Right renal cortex interstitium (tissue), 3 donors: ENCODE data around the gene DNM2. TPM values are rescaled to one million over a fixed set of nuclear protein-coding genes. Genes with fewer than 3 reads are reported as not detected.
"Not testable (repeated sequence)": the region's sequence is repeated elsewhere in the genome, so short reads cannot be mapped to it uniquely, and the experiment has no call there.

Experiments used
- DNase-seq, 3 donors: peaks; one replicate each; pipeline ENCODE4 v3.0.0-alpha.2; 2013; ENCODE audit warnings: low read depth in 3 of 3, low spot score in 2 of 3
- polyA plus RNA-seq, 3 donors: library from polyadenylated mRNA; unstranded; fragments of 120-200 nt; gene quantifications; one replicate each; pipeline ENCODE4 v1.2.1, GENCODE V29; 2013; ENCODE audit not compliant: insufficient read length in 3 of 3

DNM2 gene
- polyA plus RNA-seq, 3 donors: 119 to 129 (median 126) TPM

DNA sequence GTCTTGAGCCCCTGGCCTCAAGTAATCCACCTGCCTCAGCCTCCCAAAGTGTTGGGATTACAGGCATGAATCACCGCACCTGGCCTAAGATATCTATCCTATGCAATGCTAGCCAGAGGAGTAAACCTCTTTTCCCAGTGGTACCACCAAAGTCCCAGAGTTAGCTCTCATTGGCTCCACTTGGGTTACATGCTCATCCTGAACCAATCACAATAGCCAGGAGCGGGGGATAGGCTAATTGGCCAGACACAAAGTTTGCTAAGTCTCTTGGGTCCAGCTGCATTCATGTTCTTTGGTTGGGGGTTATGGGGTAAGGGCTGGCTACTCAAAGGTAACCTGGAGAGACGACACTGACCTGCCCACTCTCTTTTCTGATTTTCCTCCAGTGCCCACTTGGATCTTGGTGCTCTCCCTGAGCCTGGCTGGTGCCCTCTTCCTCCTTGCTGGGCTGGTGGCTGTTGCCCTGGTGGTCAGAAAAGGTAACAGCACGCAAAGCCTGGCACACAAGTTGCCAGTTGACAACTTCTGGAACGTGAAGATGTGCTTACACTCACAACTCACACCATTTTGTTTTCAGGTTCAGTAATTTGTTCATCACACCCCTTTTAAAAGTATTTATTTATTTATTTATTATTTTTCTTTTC lies 138.1 kb downstream of the DNM2 start:
- DNase-seq: no peak

DNA sequence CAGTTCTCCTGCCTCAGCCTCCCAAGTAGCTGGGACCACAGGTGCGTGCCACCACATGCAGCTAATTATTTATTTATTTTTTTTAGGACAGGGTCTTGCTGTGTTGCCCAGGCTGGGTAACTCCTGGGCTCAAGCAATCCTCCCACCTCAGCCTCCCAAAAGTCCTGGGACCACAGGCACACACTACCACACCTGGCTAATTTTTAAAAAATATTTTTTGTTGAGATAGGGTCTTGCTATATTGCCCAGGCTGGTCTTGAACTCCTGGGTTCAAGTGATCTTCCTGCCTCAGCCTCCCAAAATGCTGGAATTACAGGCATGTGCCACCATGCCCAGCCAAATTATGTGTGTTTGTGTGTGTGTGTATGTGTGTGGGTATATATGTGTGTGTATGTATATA lies 139.0 kb downstream of the DNM2 start:
- DNase-seq: not testable (repeated sequence)

DNA sequence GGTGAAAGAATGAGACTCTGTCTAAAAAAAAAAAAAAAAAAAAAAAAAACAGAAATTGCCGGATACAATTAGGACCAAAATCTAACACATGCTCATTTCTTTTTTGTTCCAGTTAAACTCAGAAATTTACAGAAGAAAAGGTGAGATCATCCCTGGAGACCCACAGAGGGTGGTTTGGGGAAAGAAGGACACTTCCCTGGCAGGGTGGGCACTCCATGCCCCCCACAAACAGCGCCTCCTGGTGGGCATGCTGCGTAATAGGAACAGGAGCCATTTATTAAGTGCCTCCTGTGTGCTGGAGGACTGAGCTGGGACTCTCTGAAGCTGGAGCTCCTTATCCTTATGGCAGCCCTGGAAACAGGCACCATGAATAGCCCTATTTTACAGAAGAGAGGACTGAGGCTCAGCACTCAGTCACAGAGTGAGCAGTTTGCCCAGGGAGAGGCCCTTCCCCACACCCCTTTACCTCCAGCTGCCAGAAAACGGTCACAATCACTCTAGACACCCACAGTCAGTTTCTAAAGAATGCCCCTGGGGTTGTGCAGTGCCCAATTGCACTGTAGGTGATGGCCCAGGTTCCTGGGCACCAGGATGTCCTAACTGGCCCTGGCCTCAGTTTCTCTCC lies 140.4 kb downstream of the DNM2 start:
- no peak for DNase-seq

DNA sequence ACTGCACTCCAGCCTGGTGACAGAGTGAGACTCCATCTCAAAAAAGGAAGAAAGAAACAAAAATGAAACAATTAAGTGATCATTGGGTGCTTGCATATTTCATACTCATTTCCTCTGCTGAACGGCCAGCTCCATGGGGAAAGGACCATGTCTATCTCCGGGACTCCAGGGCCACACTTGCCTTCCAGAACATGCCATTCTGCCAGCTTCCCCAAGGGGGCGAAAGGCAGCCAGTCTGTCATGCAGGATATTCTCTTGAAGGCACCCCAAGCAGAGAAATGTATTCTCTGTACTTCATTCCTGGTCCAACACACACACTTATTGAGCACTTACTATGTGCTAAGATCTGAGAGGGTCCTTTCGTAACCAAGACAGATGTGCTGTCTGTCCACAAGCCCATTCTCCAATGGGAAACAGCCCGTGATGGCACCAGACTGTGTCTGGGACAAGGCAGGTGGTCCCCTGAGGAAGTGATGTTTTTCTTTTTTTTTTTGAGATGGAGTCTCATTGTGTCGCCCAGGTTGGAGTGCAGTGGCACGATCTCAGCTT lies 143.3 kb downstream of the DNM2 start:
- no peak for DNase-seq

DNA sequence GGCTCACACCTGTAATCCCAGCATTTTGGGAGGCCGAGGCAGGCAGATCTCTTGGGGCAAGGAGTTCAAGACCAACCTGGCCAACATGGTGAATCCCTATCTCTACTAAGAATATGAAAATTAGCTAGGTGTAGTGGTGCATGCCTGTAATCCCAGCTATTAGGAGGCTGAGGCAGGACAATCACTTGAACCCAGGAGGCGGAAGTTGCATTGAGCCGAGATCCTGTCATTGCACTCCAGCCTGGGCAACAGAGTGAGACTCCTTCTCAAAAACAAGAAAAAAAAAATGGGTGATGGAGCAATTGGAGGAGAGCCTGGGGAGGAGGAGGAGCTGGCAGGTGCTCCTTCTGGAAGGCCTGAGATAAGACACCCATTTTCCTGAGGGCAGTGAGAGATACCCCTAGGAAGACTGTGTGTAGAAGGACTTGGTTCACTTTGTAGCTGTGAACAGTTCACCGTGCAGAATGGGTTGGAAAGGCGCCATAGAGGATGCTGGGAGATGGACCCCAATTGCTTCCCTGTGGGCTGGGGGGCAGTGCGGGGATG lies 144.8 kb downstream of the DNM2 start:
- no peak for DNase-seq

DNA sequence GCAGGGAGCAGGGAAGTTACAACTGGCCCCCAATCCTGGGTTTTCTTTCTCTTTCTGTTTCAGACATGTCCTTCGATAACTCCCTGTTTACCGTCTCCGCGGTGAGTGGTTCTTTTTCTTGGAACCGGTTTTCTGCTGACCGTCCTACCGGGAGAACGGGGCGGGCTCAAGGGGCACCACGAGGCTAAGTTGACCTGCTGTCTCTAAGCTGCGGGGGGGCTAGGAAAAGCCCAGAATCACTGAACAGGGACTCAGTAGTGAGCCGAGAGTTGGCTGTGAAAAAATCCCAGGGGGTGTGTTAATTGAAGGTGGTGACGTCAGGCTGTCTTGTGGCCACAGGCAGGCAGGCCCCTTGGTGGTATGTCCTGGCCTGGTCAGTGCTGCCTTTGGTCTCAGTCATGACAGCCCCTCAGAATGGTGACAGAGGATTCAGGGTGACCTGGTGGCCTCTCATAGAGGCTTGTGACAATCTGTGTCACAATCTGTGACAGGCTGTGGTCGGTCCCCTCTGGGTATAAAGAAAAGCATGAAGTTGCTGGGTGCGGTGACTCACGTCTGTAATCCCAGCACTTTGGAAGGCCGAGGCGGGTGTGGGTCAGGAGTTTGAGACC lies 145.3 kb downstream of the DNM2 start:
- DNase-seq: no peak

DNA sequence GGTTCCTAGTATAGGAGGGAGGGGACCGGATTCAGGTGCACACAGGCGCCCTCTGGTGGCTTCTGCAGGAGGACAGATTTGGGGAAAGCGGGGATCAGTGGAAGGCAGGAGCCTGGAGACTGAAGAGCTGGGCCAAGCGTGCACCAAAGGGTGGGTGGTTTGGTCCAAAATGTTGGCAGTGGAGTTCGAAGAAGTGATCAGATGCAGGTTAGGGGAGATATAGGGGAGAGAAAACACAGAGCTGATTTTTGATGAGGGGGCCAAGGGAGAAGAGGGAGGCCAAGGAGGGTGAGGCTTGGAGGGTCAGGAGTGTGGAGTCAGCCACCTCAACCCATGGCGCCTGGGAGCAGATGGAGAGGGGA lies 146.6 kb downstream of the DNM2 start:
- DNase-seq: peak; percentile 52 to 63 (median 62)

DNA sequence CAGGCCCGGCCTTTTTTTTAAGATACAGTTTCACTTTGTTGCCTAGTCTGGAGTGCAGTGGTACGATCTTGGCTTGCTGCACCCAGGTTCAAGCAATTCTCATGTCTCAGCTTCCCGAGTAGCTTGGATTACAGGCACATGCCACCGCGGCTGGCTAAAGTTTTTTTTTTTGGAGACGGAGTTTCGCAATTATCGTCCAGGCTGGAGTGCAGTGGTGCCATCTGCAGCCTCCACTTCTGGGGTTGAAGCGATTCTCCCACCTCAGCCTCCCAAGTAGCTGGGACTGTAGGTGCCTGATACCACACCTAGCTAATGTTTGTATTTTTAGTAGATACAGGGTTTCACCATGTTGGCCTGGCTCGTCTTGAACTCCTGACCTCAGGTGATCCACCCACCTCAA lies 148.6 kb downstream of the DNM2 start:
- DNase-seq: no peak

DNA sequence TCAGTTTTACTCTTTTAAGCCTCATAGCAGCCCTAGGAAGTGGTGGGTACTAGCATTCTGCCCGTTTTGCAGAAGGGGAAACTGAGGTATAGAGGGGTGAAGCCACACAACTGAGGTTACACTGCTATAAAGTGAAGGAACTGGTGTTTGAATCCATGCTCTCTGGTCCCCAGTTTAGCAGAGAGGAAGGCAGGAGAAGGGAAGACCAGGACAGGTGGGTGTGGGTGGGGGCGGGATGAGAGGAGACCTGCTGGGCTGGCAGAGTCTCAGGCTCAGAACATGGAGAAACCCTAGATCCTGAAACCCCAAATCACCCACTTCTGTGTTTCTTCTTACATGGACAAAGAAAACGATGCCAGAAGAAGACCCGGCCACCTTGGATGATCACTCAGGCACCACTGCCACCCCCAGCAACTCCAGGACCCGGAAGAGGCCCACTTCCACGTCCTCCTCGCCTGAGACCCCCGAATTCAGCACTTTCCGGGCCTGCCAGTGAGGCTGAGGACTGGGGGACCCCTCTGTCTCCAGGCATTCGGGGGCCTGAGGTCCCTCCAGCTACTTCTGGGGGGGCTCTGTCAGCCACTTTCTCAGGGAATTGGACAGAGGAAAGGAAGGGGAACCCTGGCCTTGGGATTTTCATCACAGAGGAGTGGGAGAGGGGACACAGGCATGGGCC lies 151.1 kb downstream of the DNM2 start:
- no peak for DNase-seq

DNA sequence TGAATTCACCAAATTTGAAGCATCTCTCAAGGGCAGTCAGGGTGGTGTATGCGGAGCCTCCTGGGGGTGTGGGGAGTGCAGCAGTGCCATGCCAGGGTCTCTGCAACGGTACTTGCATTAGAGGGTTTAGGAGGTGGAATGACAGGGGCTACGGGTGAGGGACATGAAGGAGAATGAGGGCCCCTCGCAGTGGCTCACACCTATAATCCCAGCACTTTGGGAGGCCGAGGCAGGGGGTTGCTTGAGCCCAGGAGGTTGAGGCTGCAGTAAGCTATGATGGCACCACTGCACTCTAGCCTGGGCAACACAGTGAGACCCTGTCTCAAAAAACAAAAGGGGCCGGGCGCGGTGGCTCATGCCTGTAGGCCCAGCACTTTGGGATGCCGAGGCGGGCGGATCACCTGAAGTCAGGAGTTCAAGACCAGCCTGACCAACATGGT lies 152.0 kb downstream of the DNM2 start:
- DNase-seq: not testable (repeated sequence)

DNA sequence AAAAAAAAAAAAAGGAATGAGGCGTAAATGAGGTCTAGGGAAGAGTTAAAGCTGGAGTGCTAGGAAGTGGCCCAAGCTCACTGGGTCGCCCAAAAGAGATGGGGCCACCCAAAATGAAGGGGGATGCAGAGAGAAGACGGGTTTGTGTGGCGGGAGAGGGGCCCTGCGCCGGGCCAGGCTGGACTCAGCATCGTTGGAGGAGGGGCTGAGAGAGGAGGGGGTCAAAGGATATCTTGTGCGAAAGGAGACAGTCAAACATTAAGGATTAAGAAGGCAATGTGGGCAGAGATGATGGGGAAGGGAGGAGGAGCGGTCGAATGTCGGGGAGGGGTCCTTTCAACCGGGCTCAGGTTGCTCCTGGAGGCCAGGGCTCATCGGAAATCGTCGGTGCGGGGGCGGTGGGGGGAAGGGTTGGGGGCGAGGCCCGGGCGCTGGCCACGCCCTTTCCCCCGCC lies 152.6 kb downstream of the DNM2 start:
- no peak for DNase-seq

DNA sequence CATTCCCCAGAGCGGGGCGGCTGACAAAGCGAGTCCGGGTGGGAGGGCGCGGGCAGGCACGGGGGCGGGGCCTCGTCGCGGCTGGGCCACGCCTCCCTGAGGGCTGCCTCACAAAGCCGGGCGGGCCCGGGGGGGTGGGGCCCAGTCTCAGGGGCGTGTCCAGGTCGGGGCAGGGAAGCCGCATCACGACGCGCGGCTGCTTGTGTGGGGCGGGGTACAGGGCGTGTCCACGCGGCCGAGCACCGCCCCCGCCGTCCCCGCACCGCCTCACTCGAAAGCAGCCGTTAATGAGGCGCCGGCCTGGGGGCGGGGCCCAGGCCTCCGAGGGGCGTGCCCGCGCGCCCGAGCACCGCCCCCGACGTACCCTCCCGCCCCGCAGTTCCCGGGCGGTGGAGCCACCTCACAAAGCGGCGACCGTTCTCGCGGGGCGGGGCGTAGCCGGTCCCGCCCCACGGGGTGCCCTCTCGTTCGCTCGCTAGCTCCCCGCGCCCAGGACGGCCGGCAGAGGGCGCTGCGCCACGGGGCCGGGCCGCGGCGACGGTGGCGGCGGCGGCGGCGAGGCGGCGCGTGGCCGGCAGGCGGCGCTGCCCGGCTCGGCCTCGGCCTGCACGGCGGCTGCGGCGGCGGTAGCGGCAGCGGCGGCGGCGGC lies 153.2 kb downstream of the DNM2 start, which contains the start of gene CARM1:
TSS of gene CARM1 (plus strand) at position 599 of the 649 bp plus-strand sequence. CDS start 150 bp downstream, outside the sequence.
- DNase-seq: peak; percentile 83 to 94 (median 94)

DNA sequence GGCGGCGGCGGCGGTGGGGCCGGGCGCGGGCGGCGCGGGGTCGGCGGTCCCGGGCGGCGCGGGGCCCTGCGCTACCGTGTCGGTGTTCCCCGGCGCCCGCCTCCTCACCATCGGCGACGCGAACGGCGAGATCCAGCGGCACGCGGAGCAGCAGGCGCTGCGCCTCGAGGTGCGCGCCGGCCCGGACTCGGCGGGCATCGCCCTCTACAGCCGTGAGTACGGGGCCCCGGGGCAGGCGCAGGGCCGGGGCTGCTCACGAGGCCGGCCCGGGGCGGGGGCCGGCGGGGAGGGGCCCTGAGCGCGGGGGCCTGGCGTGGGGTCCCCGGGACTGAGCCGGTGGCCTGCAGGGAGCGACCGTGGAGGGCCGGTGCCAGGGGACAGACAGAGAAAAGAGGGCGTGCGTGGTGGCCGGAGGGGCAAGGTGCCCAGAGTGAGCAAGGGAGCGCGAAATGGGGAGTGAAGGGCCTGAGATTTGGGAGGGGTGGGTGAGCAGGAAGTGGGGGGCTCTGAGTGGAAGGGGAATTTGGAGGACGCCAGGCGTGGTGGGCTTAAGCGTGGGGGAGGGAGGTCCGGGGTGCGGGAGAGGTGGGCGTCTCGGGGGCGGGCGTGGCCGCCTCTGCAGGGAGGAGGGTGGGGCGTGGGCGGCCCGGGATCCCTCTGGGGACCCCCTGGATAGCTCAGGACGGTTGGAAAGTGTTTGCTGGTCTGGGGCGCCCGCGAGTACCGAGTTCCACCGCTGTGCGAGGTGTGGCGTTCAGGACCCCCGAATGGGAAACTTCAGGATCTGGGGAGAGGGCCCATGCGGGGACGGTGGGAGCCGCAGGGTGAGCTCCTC lies 154.0 kb downstream of the DNM2 start:
- DNase-seq: no peak

DNA sequence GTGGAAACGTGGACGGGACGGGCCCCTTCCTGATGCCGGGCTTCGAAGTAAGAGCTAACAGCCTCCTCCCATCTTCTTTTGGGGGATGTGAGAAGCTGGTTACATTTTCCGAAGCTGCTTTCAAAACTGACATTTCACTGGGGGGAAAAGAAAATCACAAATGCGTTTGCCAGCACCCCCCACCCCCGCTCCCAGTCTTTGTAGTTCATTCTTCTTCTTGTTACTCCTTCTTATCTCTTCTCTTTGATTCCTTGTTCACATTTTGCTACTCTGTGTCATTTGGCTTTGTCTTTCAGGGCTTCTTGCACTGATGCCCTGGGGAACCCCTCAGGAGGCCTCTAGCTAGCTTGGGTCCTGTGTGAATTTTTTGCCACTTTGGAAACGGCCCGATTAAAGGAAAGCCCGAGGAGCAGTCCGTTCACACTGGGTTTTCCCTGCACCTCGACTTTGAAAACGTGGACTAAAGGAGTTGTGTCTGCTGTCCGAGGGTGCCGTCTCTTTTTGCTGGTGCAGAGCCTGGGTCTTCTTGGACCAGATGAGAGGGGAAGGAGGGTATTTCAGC lies 154.7 kb downstream of the DNM2 start:
- no peak for DNase-seq

DNA sequence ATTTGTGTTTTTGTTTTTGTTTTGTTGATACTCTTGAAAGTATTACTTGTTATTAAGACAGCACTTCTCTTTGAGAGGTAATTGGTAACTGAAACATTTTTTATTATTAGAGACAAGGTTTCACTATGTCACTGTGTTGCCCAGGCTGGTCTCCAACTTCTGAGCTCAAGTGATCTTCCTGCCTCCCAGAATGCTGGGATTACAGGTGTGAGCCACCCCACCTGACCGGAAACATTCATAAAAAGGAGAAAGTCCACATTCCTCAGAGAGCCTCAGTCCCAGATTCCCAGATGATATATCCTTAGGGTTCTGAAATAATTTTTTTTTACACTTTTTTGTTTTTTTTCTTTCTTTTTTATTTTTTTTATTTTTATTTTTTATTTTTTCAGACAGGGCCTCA lies 156.1 kb downstream of the DNM2 start:
- no peak for DNase-seq

DNA sequence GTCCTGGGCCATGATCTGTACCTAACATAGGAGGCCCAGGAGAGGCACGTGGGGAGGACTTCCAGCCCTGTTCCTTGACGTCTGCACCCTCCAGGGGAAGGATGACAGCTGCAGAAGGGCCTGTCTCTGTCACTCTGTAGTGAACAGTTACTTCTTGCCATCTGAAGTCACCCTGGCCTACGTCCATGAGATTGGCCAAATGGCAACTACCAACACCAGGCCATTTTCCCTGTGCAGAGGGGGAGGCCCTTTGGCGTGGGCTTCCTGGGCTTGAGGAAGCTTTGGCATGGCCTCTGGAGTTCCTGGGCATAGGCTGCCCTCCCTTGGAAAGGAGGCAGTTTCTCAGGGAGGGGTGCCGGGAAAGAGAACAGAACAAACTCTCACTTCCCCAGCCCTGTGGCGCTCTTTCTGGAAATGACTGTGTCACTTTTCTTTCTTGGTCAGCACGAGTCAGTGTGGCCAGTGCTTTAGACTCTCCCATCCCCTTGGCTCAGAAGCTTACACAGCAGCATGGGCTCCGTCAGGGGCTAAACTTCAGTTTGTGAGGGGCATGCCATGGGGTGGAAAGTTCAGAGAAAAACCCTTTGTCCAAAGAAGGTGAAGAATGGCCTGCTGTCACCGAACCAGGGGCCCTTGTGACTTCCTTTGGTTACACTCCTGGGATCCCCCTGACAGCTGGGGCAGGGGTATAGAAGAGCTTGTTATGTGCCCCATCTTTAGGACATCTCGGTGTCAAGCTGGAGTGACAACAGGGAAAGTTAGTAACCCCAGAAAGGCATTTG lies 158.8 kb downstream of the DNM2 start:
- no peak for DNase-seq

DNA sequence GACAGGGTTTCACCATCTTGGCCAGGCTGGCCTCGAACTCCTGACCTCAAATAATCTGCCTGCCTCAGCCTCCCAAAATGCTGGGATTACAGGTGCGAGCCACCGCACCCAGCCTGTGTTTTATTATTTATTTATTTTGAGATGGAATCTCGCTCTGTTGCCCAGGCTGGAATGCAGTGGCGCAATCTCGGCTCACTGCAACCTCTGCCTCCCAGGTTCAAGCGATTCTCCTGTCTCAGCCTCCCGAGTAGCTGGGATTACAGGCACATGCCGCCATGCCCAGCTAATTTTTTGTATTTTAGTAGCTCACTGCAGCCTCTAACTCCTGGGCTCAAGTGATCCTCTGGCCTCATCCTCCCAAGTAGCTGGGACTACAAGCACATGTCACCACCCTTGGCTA lies 159.7 kb downstream of the DNM2 start:
- not testable (repeated sequence) for DNase-seq

DNA sequence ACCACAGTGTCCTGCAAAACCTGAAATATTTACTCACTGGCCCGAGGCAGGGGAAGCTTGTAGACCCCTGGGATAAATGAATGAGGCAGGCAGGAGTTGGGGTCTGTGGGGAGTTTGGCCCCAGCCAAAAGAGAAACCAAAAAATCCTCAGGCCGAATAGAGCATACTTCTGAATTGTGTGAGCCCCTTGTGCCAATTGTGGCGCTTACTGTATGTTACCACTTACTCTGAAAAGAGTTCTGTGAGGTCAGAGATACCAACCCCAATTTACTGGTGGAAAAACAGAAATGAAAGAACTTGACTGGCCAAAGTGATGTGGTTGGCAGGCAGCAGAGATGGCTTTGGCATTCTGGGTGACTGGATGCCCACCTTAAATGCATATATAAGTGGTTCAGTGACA lies 160.4 kb downstream of the DNM2 start:
- DNase-seq: no peak
